ENCODE data around the gene HCRT. TPM values are rescaled to one million over a fixed set of nuclear protein-coding genes. Genes with fewer than 3 reads are reported as not detected.
"Not testable (repeated sequence)": the region's sequence is repeated elsewhere in the genome, so short reads cannot be mapped to it uniquely, and the experiment has no call there.

HCRT gene
- total RNA-seq, 1 donor from 2014 or later: not detected

- no peak for DNase-seq (ENCODE audit: low read depth)
- Histone ChIP-seq H3K27me3 (ENCODE audit: control insufficient read depth, insufficient read depth, low read length) (peaks cover 2% of the 10 kb centered on the region), H3K4me3 (ENCODE audit: low read depth, low read length) (no peak overlapping the region), H3K36me3 (ENCODE audit: control insufficient read depth, insufficient read depth, low read length) (no peaks in the 10 kb centered on the region)
- no peak for TF ChIP-seq CTCF (IDR thresholded peaks at IDR 0.05; ENCODE audit: insufficient read depth, low read length, poor library complexity, severe bottlenecking)
These were observed 3.7 kb upstream of the HCRT start for GRCh38 chr17:42188749-42189650.

GRCh38 chr17:42187833-42188232, 2.6 kb upstream of the HCRT start:
- Histone ChIP-seq H3K36me3 (ENCODE audit: control insufficient read depth, insufficient read depth, low read length) (no peaks in the 10 kb centered on the region), H3K4me3 (ENCODE audit: low read depth, low read length) (no peak overlapping the region), H3K27me3 (ENCODE audit: control insufficient read depth, insufficient read depth, low read length) (peaks cover 2% of the 10 kb centered on the region)
- no peak for DNase-seq (ENCODE audit: low read depth)
- no peak for TF ChIP-seq CTCF (IDR thresholded peaks at IDR 0.05; ENCODE audit: insufficient read depth, low read length, poor library complexity, severe bottlenecking)

GRCh38 chr17:42186191-42186590, 939 bp upstream of the HCRT start:
- H3K4me3 ChIP-seq (ENCODE audit: low read depth, low read length); H3K36me3 ChIP-seq (ENCODE audit: control insufficient read depth, insufficient read depth, low read length); DNase-seq (ENCODE audit: low read depth): not testable (repeated sequence)
- peaks cover 11% of the 10 kb centered on the region for H3K27me3 ChIP-seq (ENCODE audit: control insufficient read depth, insufficient read depth, low read length)

GRCh38 chr17:42185621-42185930, 324 bp upstream of the HCRT start:
- TF ChIP-seq CTCF (IDR thresholded peaks at IDR 0.05; ENCODE audit: insufficient read depth, low read length, poor library complexity, severe bottlenecking): no peak
- H3K27me3 ChIP-seq (ENCODE audit: control insufficient read depth, insufficient read depth, low read length): peaks cover 17% of the 10 kb centered on the region
- DNase-seq (ENCODE audit: low read depth): no peak
- no peaks in the 10 kb centered on the region for H3K36me3 ChIP-seq (ENCODE audit: control insufficient read depth, insufficient read depth, low read length)
- no peak overlapping the region for H3K4me3 ChIP-seq (ENCODE audit: low read depth, low read length)

GRCh38 chr17:42183741-42184711, 1.2 kb downstream of the HCRT start:
- TF ChIP-seq CTCF (IDR thresholded peaks at IDR 0.05; ENCODE audit: insufficient read depth, low read length, poor library complexity, severe bottlenecking): peak; percentile 56
- H3K27me3 ChIP-seq (ENCODE audit: control insufficient read depth, insufficient read depth, low read length): peaks cover 33% of the 10 kb centered on the region
- DNase-seq (ENCODE audit: low read depth): peak; percentile 12

More at GRCh38 chr17:42183741-42184711, 1.2 kb downstream of the HCRT start:
- Histone ChIP-seq H3K4me3 (ENCODE audit: low read depth, low read length) (peak overlapping the region; percentile 32), H3K36me3 (ENCODE audit: control insufficient read depth, insufficient read depth, low read length) (no peaks in the 10 kb centered on the region)

Measured in kidney epithelial cell (primary cell).